B cell (primary cell): ENCODE data around the gene DCBLD1. TPM values are rescaled to one million over a fixed set of nuclear protein-coding genes. Genes with fewer than 3 reads are reported as not detected.

Experiments
- ATAC-seq: fragments of 200-7000 bp; cut with Tn5 transposase; one replicate; pipeline ENCODE4 v1.10.0; 2021; ENCODE audit warnings: low read depth, mild to moderate bottlenecking, moderate number of reproducible peaks, moderate library complexity
- CTCF ChIA-PET: fragments of 350-600 bp; sonication (Branson Sonifier 250); formaldehyde crosslinking; loops from one replicate; lab custom pipeline; 2021; ENCODE audit warnings: antibody characterized with exemption, inconsistent platforms; lab: Charles Lee
- POLR2A ChIA-PET: fragments of 350-600 bp; sonication (Branson Sonifier 250); formaldehyde crosslinking; loops from one replicate; lab custom pipeline; 2021; ENCODE audit warnings: antibody characterized with exemption; lab: Charles Lee
- DNase-seq: peaks from one replicate; pipeline ENCODE4 v3.0.0; 2013
- H2AFZ ChIP-seq: 2 replicates; pipeline ENCODE4 v1.6.1; 2012; ENCODE audit warnings: mild to moderate bottlenecking, low read depth, low read length; ENCODE audit not compliant: insufficient read depth, poor library complexity, severe bottlenecking
- H3K27ac ChIP-seq, 2 donors: 1 replicate in 1 of 2; 2 replicates in 1 of 2; pipeline ENCODE4 v1.5.1; 2012 to 2013; ENCODE audit warnings: low read length in 2 of 2, mild to moderate bottlenecking in 2 of 2, moderate library complexity in 1 of 2
- H3K27me3 ChIP-seq, 4 experiments: fragments of 200-600 bp in 1 of 4; sonication (generic) in 1 of 4; replicated peaks in 1 of 4; 1 replicate in 2 of 4; 2 replicates in 2 of 4; pipeline versions ENCODE4 v1.6.1 to v1.7.0; 2013 to 2016; ENCODE audit warnings: low read length in 3 of 4, mild to moderate bottlenecking in 2 of 4, mixed read lengths in 1 of 4, moderate library complexity in 1 of 4; ENCODE audit not compliant: insufficient read depth in 4 of 4, control insufficient read depth in 3 of 4; ENCODE audit errors: control extremely low read depth in 1 of 4
- H3K36me3 ChIP-seq, 2 experiments: replicated peaks in 1 of 2; 1 replicate in 1 of 2; 2 replicates in 1 of 2; pipeline versions ENCODE4 v1.6.1 to v1.7.1; 2013; ENCODE audit warnings: low read length in 1 of 2; ENCODE audit not compliant: insufficient read depth in 2 of 2, control insufficient read depth in 1 of 2; ENCODE audit errors: control extremely low read depth in 1 of 2, extremely low read depth in 1 of 2
- H3K4me1 ChIP-seq, 2 donors: fragments of 200-600 bp in 1 of 2; sonication (generic) in 1 of 2; 1 replicate in 1 of 2; 2 replicates in 1 of 2; pipeline versions ENCODE4 v1.5.1 to v1.6.1; 2013 to 2017; ENCODE audit warnings: low read length in 2 of 2; ENCODE audit not compliant: control insufficient read depth in 2 of 2, insufficient read depth in 2 of 2
- H3K4me2 ChIP-seq: replicated peaks from 2 replicates; pipeline ENCODE3; 2012; ENCODE audit warnings: mild to moderate bottlenecking, low read depth, low read length; ENCODE audit not compliant: poor library complexity, severe bottlenecking
- H3K4me3 ChIP-seq, 5 experiments: fragments of 200-600 bp in 1 of 5; sonication (generic) in 1 of 5; 1 replicate in 3 of 5; 2 replicates in 2 of 5; pipeline versions ENCODE4 v1.5.1 to v1.7.0; 2011 to 2016; ENCODE audit warnings: low read length in 4 of 5, mild to moderate bottlenecking in 4 of 5, low read depth in 2 of 5, control low read depth in 1 of 5, moderate library complexity in 1 of 5; ENCODE audit not compliant: insufficient read depth in 1 of 5; ENCODE audit errors: control extremely low read depth in 1 of 5, extremely low read depth in 1 of 5
- H3K79me2 ChIP-seq: fragments of 200-600 bp; sonication (generic); one replicate; pipeline ENCODE4 v1.6.0; 2016; ENCODE audit warnings: low read length; ENCODE audit not compliant: control insufficient read depth, insufficient read depth
- H3K9ac ChIP-seq: fragments of 200-600 bp; sonication (generic); 2 replicates; pipeline ENCODE4 v1.6.1; 2017; ENCODE audit warnings: mild to moderate bottlenecking, low read length, moderate library complexity
- H3K9me3 ChIP-seq, 3 donors: one replicate each; pipeline versions ENCODE4 v1.6.1 to v1.7.1; 2013; ENCODE audit warnings: low read length in 2 of 3; ENCODE audit not compliant: control insufficient read depth in 2 of 3, insufficient read depth in 1 of 3; ENCODE audit errors: control extremely low read depth in 1 of 3
- H4K20me1 ChIP-seq: 2 replicates; pipeline ENCODE4 v1.6.0; 2012; ENCODE audit warnings: mild to moderate bottlenecking, low read length; ENCODE audit not compliant: insufficient read depth, control insufficient read depth, poor library complexity, severe bottlenecking
- H3K27ac Mint-ChIP-seq: one replicate; pipeline ENCODE4 v1.8.0; 2021; ENCODE audit warnings: mixed read lengths
- H3K27me3 Mint-ChIP-seq: one replicate; pipeline ENCODE4 v1.8.0; 2021; ENCODE audit warnings: mixed read lengths
- H3K4me1 Mint-ChIP-seq: one replicate; pipeline ENCODE4 v1.8.0; 2021; ENCODE audit warnings: mixed read lengths
- H3K4me3 Mint-ChIP-seq: one replicate; pipeline ENCODE4 v1.8.0; 2021; ENCODE audit warnings: mixed read lengths
- H3K9me3 Mint-ChIP-seq: one replicate; pipeline ENCODE4 v1.8.0; 2022; ENCODE audit warnings: mixed read lengths; ENCODE audit not compliant: insufficient read depth
- EZH2 ChIP-seq: IDR thresholded peaks from 2 replicates; pipeline ENCODE4 v1.6.1; 2012; ENCODE audit warnings: borderline replicate concordance, low read depth, mild to moderate bottlenecking, moderate library complexity, low read length; ENCODE audit not compliant: insufficient read depth, poor library complexity, severe bottlenecking
- WGBS: methylation state at CpG from one replicate; pipeline ENCODE4 v1.1.5; 2013; ENCODE audit warnings: missing lambda C conversion rate; ENCODE audit not compliant: insufficient coverage; 5-methylcytosine and 5-hydroxymethylcytosine counted together
- intact Hi-C: fragments of 100-400 bp; cut with micrococcal nuclease; formaldehyde crosslinking; loops from one replicate; pipeline ENCODE4 v1.10.0; 2022
- polyA plus RNA-seq: library from polyadenylated mRNA; depleted of rRNA; stranded (reverse); fragments of >200 nt; gene quantifications from 2 replicates; pipeline ENCODE4 v1.2.3, GENCODE V29; 2012
- total RNA-seq, 2 donors: library from RNA; stranded (reverse); fragments of 120-200 nt in 1 of 2; gene quantifications; 1 replicate in 1 of 2; 2 replicates in 1 of 2; pipeline versions ENCODE4 v1.2.3 to v1.2.4, GENCODE V29; 2013 to 2022
- TF ChIP-seq, protein P1 (sequence below): fragments of 200-600 bp; IDR thresholded peaks from one replicate; pipeline ENCODE4 v1.8.0; 2022; ENCODE audit warnings: antibody characterized with exemption, mild to moderate bottlenecking

Gene DCBLD1
- total and polyA plus RNA-seq, 2 donors (not counting 1 experiment from before 2014, with no cell fraction given) = 0.21 to 0.37 TPM

DNA sequence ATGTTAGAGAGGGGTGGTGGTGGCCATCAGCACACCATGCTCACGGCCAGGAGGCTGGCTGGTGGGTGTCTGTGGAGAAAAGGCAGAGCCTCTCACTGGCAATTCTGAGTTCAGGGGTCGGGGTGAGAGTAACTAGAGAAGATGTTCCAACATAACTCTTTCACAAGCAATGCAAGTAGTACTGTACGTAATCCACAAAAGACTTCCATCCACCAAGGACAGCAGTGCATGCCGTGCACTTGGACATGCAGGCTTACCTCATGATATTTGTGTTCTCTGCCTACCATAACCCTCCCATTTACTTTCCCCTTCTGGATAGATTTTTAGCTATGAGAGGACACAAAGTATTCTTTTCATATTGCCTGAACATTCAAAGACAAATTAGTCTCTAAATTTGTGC, 51.3 kb downstream of the DCBLD1 start:
- Histone ChIP-seq H3K9ac (no peak overlapping the region), H3K4me2 (no peak overlapping the region), H3K79me2 (no peaks in the 10 kb centered on the region), H4K20me1 (no peaks in the 10 kb centered on the region), H3K4me1 (no peaks in the 10 kb centered on the region), H3K27ac (no peak overlapping the region), H3K9me3 (no peaks in the 10 kb centered on the region), H3K4me3 (no peak overlapping the region), H3K36me3 (no peaks in the 10 kb centered on the region), H3K27me3 (no peaks in the 10 kb centered on the region), H2AFZ (no peak overlapping the region)
- POLR2A ChIA-PET = no interaction called here
- Mint-ChIP-seq H3K27me3 (peaks cover 35% of the 10 kb centered on the region), H3K4me1 (no peaks in the 10 kb centered on the region), H3K27ac (no peak overlapping the region), H3K9me3 (no peaks in the 10 kb centered on the region), H3K4me3 (no peak overlapping the region)
- intact Hi-C loops = no loop called here
- CTCF ChIA-PET = no interaction called here
- no peak for DNase-seq
- 100% methylated on average over 1 of the region's 4 CpGs for WGBS
- no peak for TF ChIP-seq EZH2
- TF ChIP-seq, protein P1, sequence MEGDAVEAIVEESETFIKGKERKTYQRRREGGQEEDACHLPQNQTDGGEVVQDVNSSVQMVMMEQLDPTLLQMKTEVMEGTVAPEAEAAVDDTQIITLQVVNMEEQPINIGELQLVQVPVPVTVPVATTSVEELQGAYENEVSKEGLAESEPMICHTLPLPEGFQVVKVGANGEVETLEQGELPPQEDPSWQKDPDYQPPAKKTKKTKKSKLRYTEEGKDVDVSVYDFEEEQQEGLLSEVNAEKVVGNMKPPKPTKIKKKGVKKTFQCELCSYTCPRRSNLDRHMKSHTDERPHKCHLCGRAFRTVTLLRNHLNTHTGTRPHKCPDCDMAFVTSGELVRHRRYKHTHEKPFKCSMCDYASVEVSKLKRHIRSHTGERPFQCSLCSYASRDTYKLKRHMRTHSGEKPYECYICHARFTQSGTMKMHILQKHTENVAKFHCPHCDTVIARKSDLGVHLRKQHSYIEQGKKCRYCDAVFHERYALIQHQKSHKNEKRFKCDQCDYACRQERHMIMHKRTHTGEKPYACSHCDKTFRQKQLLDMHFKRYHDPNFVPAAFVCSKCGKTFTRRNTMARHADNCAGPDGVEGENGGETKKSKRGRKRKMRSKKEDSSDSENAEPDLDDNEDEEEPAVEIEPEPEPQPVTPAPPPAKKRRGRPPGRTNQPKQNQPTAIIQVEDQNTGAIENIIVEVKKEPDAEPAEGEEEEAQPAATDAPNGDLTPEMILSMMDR = no peak
- no peak for ATAC-seq

DNA sequence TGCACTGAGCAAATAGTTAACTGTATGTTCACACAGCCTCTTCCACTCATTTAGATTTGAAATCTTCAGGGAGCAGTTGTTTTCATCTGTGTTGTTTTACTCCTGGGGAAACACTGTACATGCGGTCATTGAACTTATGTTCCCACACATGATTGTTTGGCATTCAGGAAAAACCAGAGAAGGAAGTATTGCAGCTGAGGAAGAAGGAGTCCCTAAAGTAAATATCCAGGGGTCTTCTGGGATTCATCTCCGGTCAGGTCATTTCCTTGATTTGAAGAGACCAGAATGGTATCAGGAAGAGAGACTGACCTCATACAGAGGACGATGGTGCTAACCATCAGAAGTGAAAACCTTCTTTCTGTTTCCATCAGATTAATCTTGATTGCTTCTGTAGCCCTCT, 52.5 kb downstream of the DCBLD1 start:
- DNase-seq = no peak
- Histone ChIP-seq H3K4me2 (no peak overlapping the region), H3K9ac (no peak overlapping the region), H3K4me3 (no peak overlapping the region), H3K4me1 (no peaks in the 10 kb centered on the region), H2AFZ (no peak overlapping the region), H3K9me3 (no peaks in the 10 kb centered on the region), H3K27me3 (no peaks in the 10 kb centered on the region), H3K36me3 (no peaks in the 10 kb centered on the region), H4K20me1 (no peaks in the 10 kb centered on the region), H3K27ac (no peak overlapping the region), H3K79me2 (no peaks in the 10 kb centered on the region)
- POLR2A ChIA-PET = no interaction called here
- Mint-ChIP-seq H3K27me3 (peaks cover 34% of the 10 kb centered on the region), H3K4me1 (no peaks in the 10 kb centered on the region), H3K27ac (no peak overlapping the region), H3K4me3 (no peak overlapping the region), H3K9me3 (no peaks in the 10 kb centered on the region)
- intact Hi-C loops = no loop called here
- WGBS = 70% methylated on average over 2 of the region's 3 CpGs
- CTCF ChIA-PET = no interaction called here
- ATAC-seq = no peak
- TF ChIP-seq EZH2 = no peak
- TF ChIP-seq, protein P1 = no peak
